Measurements from ENCODE around the gene TET1.
"Not testable (repeated sequence)": the region's sequence is repeated elsewhere in the genome, so short reads cannot be mapped to it uniquely, and the experiment has no call there.

TET1 gene

DNA sequence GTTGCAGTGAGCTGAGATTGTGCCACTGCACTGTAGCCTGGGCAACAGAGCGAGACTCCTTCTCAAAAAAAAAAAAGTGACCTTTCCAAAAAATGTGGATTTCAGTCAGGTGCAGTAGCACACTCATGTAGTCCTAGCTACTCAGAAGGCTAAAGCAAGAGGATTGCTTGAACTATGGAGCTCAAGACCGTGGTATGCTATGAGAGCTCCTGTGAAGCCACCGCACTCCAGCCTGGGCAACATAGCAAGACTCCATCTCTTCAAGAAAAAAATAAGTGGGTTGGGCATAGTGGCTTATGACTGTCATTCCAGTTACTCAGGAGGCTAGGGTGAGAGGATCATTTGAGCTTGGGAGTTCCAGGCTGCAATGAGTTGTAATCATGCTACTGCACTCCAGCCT, 51.1 kb downstream of the TET1 start:
- no peak for DNase-seq (ENCODE audit: low read depth)
- TF ChIP-seq, protein P1, sequence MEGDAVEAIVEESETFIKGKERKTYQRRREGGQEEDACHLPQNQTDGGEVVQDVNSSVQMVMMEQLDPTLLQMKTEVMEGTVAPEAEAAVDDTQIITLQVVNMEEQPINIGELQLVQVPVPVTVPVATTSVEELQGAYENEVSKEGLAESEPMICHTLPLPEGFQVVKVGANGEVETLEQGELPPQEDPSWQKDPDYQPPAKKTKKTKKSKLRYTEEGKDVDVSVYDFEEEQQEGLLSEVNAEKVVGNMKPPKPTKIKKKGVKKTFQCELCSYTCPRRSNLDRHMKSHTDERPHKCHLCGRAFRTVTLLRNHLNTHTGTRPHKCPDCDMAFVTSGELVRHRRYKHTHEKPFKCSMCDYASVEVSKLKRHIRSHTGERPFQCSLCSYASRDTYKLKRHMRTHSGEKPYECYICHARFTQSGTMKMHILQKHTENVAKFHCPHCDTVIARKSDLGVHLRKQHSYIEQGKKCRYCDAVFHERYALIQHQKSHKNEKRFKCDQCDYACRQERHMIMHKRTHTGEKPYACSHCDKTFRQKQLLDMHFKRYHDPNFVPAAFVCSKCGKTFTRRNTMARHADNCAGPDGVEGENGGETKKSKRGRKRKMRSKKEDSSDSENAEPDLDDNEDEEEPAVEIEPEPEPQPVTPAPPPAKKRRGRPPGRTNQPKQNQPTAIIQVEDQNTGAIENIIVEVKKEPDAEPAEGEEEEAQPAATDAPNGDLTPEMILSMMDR (IDR thresholded peaks at IDR 0.05; ENCODE audit: low read length, missing control alignments) = no peak
- H3K4me3 ChIP-seq (replicated peaks; ENCODE audit: low read depth, low read length) = no peak overlapping the region

DNA sequence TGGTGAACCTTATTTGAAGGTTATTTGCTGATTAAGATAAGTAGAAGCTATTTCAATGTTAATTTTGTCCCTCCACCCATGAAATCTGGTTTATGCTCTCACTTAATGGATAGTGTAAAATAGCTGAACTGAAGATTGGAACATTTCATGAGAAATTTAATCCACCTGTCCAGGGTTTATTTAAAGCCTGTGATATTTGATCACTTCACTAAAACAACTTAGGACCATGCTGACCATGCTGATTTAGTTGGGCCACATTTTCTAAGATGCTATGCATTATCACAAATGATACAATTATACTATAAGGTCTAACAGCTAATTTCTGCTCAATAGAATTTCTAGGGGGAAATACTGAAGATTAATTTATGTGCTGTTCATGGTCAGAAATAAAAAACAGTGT, 53.8 kb downstream of the TET1 start:
- H3K4me3 ChIP-seq (replicated peaks; ENCODE audit: low read depth, low read length); DNase-seq (ENCODE audit: low read depth): not testable (repeated sequence)

DNA sequence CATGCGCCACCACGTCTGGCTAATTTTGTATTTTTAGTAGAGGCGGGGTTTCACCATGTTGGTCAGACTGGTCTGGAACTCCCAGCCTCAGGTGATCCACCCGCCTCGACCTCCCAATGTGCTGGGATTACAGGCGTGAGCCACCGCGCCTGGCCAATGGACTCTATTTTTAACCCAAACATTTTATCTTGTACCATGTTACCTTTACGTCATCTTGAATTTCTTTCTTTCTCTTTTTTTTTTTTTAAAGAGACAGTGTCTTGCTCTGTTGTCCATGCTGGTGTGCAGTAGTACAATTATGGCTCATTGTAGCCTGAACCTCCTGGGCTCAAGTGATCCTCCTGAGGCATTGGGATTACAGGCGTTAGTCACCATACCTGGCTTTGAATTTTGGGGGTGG, 57.6 kb downstream of the TET1 start:
- not testable (repeated sequence) for H3K4me3 ChIP-seq (replicated peaks; ENCODE audit: low read depth, low read length); DNase-seq (ENCODE audit: low read depth)

DNA sequence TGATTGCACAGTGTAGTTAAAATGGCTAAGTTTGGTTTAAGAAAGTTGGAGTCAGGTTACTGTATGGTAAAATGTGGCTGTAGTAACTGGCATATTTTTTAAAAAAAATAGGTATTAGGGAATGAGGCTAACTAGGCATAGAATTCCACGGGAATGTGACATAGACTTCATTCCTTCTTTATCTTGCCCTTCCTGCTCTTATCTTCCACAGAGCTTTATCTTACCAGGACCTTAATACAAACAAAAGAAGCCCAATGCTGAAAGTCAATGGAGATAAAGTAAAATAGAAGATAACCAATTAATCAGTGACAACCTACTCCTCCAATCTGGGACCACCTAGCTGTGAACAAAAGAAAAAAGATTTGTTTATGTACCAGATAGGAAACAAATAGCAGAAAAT, 58.1 kb downstream of the TET1 start:
- TF ChIP-seq, protein P1 (IDR thresholded peaks at IDR 0.05; ENCODE audit: low read length, missing control alignments) = no peak
- no peak overlapping the region for H3K4me3 ChIP-seq (replicated peaks; ENCODE audit: low read depth, low read length)
- no peak for DNase-seq (ENCODE audit: low read depth)

DNA sequence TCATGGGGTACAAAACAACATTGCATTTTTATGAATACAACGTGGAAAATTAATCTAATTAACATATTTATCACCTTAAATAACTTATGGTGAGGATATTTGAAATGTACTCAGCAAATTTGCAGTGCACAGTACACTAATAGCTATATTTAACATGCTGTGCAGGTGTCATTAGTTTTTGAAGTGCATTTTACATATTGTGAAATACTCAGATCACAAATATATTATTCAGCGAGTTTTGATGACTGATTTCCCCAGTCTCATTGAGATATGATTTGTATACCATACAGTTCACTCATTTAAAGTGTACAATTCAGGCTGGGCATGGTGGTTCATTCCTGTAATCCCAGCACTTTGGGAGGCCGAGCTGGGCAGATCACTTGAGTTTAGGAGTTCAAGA, 59.5 kb downstream of the TET1 start:
- H3K4me3 ChIP-seq (replicated peaks; ENCODE audit: low read depth, low read length) = no peak overlapping the region
- TF ChIP-seq, protein P1 (IDR thresholded peaks at IDR 0.05; ENCODE audit: low read length, missing control alignments) = no peak

DNA sequence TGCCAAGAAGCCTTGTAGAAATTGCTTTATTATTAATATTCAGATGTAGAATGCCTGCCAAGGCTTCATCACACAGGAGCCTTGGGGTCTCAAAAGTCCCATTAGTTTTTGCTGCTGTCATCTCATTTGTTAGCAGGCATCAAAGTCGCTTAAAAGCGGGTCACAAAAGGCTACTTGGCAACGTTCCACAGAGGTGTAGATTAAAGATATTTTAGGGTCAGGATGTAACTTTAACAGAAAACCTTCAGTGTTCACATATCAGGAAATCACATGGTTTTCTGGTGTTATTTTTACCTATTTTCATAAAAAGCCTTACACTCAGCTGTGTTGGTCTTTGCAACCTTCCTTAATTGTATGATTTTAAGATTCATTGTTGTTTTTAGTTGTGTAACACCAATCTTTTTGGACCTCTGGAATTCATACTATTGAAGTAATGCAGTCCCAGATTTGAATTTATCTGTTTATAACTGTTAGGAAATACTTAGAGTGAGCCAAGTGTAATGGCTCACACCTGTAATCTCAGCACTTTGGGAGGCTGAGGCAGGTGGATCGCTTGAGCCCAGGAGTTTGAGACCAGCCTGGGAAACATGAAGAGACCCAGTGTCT, 65.3 kb downstream of the TET1 start:
- DNase-seq (ENCODE audit: low read depth) = no peak
- TF ChIP-seq, protein P1 (IDR thresholded peaks at IDR 0.05; ENCODE audit: low read length, missing control alignments) = no peak
- H3K4me3 ChIP-seq (replicated peaks; ENCODE audit: low read depth, low read length) = no peak overlapping the region

More for the DNA sequence above, 59.5 kb downstream of the TET1 start:
- no peak for DNase-seq (ENCODE audit: low read depth)

DNA sequence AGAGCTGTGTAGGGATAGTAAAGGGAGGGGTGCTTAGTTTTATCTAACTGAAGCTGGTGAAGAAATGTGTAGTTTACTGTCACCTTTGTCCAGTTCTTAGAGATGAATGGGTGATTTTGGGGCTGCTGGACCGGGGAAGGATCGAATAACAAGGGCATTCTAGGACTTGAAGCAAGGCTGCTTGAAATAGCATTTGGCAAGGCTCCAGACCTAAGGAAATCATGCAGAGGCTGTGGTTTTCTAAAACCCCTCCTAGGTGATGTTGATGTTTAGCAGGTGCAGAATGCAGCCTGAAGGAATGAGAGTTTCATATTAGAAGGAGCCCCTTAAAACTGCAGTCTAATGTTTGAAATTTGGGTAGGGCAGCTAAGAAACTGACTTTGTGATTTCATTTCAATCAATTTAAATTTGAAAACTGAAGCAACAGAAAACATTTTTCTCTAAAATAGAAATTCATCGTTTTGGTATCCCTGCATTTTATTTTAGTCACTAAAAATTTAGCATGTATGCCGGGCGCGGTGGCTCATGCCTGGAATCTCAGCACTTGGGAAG, 68.5 kb downstream of the TET1 start:
- no peak overlapping the region for H3K4me3 ChIP-seq (replicated peaks; ENCODE audit: low read depth, low read length)
- no peak for DNase-seq (ENCODE audit: low read depth)
- TF ChIP-seq, protein P1 (IDR thresholded peaks at IDR 0.05; ENCODE audit: low read length, missing control alignments) = no peak

DNA sequence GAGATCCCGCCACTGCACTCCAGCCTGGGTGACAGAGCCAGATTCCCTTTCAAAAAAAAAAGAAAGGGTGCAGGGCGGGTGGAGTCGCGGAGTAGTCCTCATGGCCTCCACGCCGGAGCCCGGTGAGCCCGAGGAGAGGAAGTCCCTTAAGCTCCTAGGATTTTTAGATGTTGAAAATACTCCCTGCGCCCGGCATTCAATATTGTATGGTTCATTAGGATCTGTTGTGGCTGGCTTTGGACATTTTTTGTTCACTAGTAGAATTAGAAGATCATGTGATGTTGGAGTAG, 72.1 kb downstream of the TET1 start:
- not testable (repeated sequence) for H3K4me3 ChIP-seq (replicated peaks; ENCODE audit: low read depth, low read length); DNase-seq (ENCODE audit: low read depth)

DNA sequence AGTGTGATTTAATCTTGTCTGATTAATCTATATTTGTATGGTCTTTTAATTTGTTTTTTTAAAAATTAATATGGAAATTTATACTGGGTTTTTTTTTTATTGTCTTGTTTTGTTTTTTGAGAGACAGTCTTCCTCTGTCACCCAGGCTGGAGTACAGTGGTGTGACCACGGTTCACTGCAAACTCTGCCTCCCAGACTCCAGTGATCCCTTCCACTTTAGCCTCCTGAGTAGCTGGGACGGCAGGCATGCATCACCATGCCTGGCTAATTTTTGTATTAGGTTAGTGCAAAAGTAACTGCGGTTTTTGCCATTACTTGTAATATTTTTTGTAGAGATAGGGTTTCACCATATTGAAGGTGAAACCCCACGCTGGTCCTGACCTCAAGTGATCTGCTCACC, 73.1 kb downstream of the TET1 start:
- TF ChIP-seq, protein P1 (IDR thresholded peaks at IDR 0.05; ENCODE audit: low read length, missing control alignments) = no peak
- H3K4me3 ChIP-seq (replicated peaks; ENCODE audit: low read depth, low read length) = no peak overlapping the region
- DNase-seq (ENCODE audit: low read depth) = no peak
